ENCODE results near the gene GRAMD1A.

DNA sequence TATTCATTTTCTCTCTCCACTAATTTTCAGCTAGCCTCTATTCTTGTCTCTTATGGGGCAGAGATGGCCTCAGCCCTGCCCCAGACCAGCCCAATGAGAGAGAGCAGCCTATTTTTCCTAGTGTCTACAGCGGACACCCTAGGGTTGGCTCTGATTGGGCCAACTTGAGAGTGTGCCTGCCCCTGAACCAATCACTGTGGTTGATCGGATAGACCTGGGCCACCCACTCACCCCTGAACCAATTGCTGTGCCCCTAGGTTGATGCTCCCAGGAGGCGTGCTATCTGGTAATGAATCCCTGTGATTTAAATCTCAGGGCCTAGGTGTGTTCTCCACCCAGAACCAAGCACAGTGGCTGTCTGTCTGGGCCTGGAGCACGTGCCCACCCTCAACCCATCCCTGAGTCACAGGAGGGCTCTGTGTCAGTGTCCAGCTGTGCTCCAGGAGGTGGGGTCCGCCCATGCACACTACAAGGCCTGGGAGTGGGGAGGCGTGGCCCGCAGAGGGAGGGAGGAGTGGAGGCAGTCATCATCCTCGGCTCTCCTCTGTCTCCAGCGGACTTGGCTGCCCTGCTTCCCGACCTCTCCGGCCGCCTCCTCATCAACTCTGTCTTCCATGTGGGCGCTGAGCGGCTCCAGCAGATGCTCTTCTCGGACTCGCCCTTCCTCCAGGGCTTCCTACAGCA is 15.3 kb downstream of the GRAMD1A start:
- TF ChIP-seq ZNF274 (IDR thresholded peaks at IDR 0.05; ENCODE audit: low read depth, low read length) (no peak), YY1 (IDR thresholded peaks at IDR 0.05; ENCODE audit: insufficient read depth, insufficient read length) (no peak), SUZ12 (IDR thresholded peaks at IDR 0.05; ENCODE audit: extremely low read depth, insufficient read depth, insufficient read length) (no peak)
